B cell (primary cell): ENCODE results near the gene KMO. TPM values are rescaled to one million over a fixed set of nuclear protein-coding genes. Genes with fewer than 3 reads are reported as not detected.

Experiments used
- ATAC-seq: fragments of 200-7000 bp; cut with Tn5 transposase; one replicate; pipeline ENCODE4 v1.10.0; 2021; ENCODE audit warnings: low read depth, mild to moderate bottlenecking, moderate number of reproducible peaks, moderate library complexity
- CTCF ChIA-PET: fragments of 350-600 bp; sonication (Branson Sonifier 250); formaldehyde crosslinking; loops from one replicate; lab custom pipeline; 2021; ENCODE audit warnings: antibody characterized with exemption, inconsistent platforms; lab: Charles Lee
- POLR2A ChIA-PET: fragments of 350-600 bp; sonication (Branson Sonifier 250); formaldehyde crosslinking; loops from one replicate; lab custom pipeline; 2021; ENCODE audit warnings: antibody characterized with exemption; lab: Charles Lee
- DNase-seq: peaks from one replicate; pipeline ENCODE4 v3.0.0; 2013
- H2AFZ ChIP-seq: 2 replicates; pipeline ENCODE4 v1.6.1; 2012; ENCODE audit warnings: mild to moderate bottlenecking, low read depth, low read length; ENCODE audit not compliant: insufficient read depth, poor library complexity, severe bottlenecking
- H3K27ac ChIP-seq, 2 donors: 1 replicate in 1 of 2; 2 replicates in 1 of 2; pipeline ENCODE4 v1.5.1; 2012 to 2013; ENCODE audit warnings: low read length in 2 of 2, mild to moderate bottlenecking in 2 of 2, moderate library complexity in 1 of 2
- H3K27me3 ChIP-seq, 4 experiments: fragments of 200-600 bp in 1 of 4; sonication (generic) in 1 of 4; replicated peaks in 1 of 4; 1 replicate in 2 of 4; 2 replicates in 2 of 4; pipeline versions ENCODE4 v1.6.1 to v1.7.0; 2013 to 2016; ENCODE audit warnings: low read length in 3 of 4, mild to moderate bottlenecking in 2 of 4, mixed read lengths in 1 of 4, moderate library complexity in 1 of 4; ENCODE audit not compliant: insufficient read depth in 4 of 4, control insufficient read depth in 3 of 4; ENCODE audit errors: control extremely low read depth in 1 of 4
- H3K36me3 ChIP-seq, 2 experiments: replicated peaks in 1 of 2; 1 replicate in 1 of 2; 2 replicates in 1 of 2; pipeline versions ENCODE4 v1.6.1 to v1.7.1; 2013; ENCODE audit warnings: low read length in 1 of 2; ENCODE audit not compliant: insufficient read depth in 2 of 2, control insufficient read depth in 1 of 2; ENCODE audit errors: control extremely low read depth in 1 of 2, extremely low read depth in 1 of 2
- H3K4me1 ChIP-seq, 2 donors: fragments of 200-600 bp in 1 of 2; sonication (generic) in 1 of 2; 1 replicate in 1 of 2; 2 replicates in 1 of 2; pipeline versions ENCODE4 v1.5.1 to v1.6.1; 2013 to 2017; ENCODE audit warnings: low read length in 2 of 2; ENCODE audit not compliant: control insufficient read depth in 2 of 2, insufficient read depth in 2 of 2
- H3K4me2 ChIP-seq: replicated peaks from 2 replicates; pipeline ENCODE3; 2012; ENCODE audit warnings: mild to moderate bottlenecking, low read depth, low read length; ENCODE audit not compliant: poor library complexity, severe bottlenecking
- H3K4me3 ChIP-seq, 5 experiments: fragments of 200-600 bp in 1 of 5; sonication (generic) in 1 of 5; 1 replicate in 3 of 5; 2 replicates in 2 of 5; pipeline versions ENCODE4 v1.5.1 to v1.7.0; 2011 to 2016; ENCODE audit warnings: low read length in 4 of 5, mild to moderate bottlenecking in 4 of 5, low read depth in 2 of 5, control low read depth in 1 of 5, moderate library complexity in 1 of 5; ENCODE audit not compliant: insufficient read depth in 1 of 5; ENCODE audit errors: control extremely low read depth in 1 of 5, extremely low read depth in 1 of 5
- H3K79me2 ChIP-seq: fragments of 200-600 bp; sonication (generic); one replicate; pipeline ENCODE4 v1.6.0; 2016; ENCODE audit warnings: low read length; ENCODE audit not compliant: control insufficient read depth, insufficient read depth
- H3K9ac ChIP-seq: fragments of 200-600 bp; sonication (generic); 2 replicates; pipeline ENCODE4 v1.6.1; 2017; ENCODE audit warnings: mild to moderate bottlenecking, low read length, moderate library complexity
- H3K9me3 ChIP-seq, 3 donors: one replicate each; pipeline versions ENCODE4 v1.6.1 to v1.7.1; 2013; ENCODE audit warnings: low read length in 2 of 3; ENCODE audit not compliant: control insufficient read depth in 2 of 3, insufficient read depth in 1 of 3; ENCODE audit errors: control extremely low read depth in 1 of 3
- H4K20me1 ChIP-seq: 2 replicates; pipeline ENCODE4 v1.6.0; 2012; ENCODE audit warnings: mild to moderate bottlenecking, low read length; ENCODE audit not compliant: insufficient read depth, control insufficient read depth, poor library complexity, severe bottlenecking
- H3K27ac Mint-ChIP-seq: one replicate; pipeline ENCODE4 v1.8.0; 2021; ENCODE audit warnings: mixed read lengths
- H3K27me3 Mint-ChIP-seq: one replicate; pipeline ENCODE4 v1.8.0; 2021; ENCODE audit warnings: mixed read lengths
- H3K4me1 Mint-ChIP-seq: one replicate; pipeline ENCODE4 v1.8.0; 2021; ENCODE audit warnings: mixed read lengths
- H3K4me3 Mint-ChIP-seq: one replicate; pipeline ENCODE4 v1.8.0; 2021; ENCODE audit warnings: mixed read lengths
- H3K9me3 Mint-ChIP-seq: one replicate; pipeline ENCODE4 v1.8.0; 2022; ENCODE audit warnings: mixed read lengths; ENCODE audit not compliant: insufficient read depth
- CTCF ChIP-seq: fragments of 200-600 bp; IDR thresholded peaks from one replicate; pipeline ENCODE4 v1.8.0; 2022; ENCODE audit warnings: antibody characterized with exemption, mild to moderate bottlenecking
- EZH2 ChIP-seq: IDR thresholded peaks from 2 replicates; pipeline ENCODE4 v1.6.1; 2012; ENCODE audit warnings: borderline replicate concordance, low read depth, mild to moderate bottlenecking, moderate library complexity, low read length; ENCODE audit not compliant: insufficient read depth, poor library complexity, severe bottlenecking
- WGBS: methylation state at CpG from one replicate; pipeline ENCODE4 v1.1.5; 2013; ENCODE audit warnings: missing lambda C conversion rate; ENCODE audit not compliant: insufficient coverage; 5-methylcytosine and 5-hydroxymethylcytosine counted together
- intact Hi-C: fragments of 100-400 bp; cut with micrococcal nuclease; formaldehyde crosslinking; loops from one replicate; pipeline ENCODE4 v1.10.0; 2022
- polyA plus RNA-seq: library from polyadenylated mRNA; depleted of rRNA; stranded (reverse); fragments of >200 nt; gene quantifications from 2 replicates; pipeline ENCODE4 v1.2.3, GENCODE V29; 2012
- total RNA-seq, 2 donors: library from RNA; stranded (reverse); fragments of 120-200 nt in 1 of 2; gene quantifications; 1 replicate in 1 of 2; 2 replicates in 1 of 2; pipeline versions ENCODE4 v1.2.3 to v1.2.4, GENCODE V29; 2013 to 2022

Gene KMO
- total and polyA plus RNA-seq, 2 donors (not counting 1 experiment from before 2014, with no cell fraction given): 14.0 to 34.0 TPM

DNA sequence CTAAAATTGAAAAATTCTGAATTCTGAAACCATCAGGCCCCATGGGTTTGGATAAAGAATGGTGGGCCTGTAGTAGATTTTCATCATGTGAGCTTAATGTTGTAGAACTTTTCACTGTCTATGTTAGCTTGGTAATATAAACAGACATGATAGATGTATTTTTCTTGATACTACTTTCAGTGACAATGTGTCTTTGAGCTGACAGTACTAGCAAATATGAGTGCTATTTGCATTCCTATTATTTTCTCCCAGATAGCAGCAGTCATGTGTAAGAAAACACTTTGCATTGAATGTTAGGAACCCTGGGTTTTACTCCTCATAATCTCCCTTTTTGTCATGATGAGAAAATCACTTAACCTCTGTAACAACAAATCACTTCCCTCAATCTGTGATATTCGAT is 18.1 kb downstream of the KMO start:
- peaks cover 64% of the 10 kb centered on the region for H3K4me1 Mint-ChIP-seq
- H3K27me3 ChIP-seq: no peaks in the 10 kb centered on the region
- ChIA-PET CTCF (interaction anchor here (0.7 to 4.0 kb wide), 5 partner anchors 11 to 76 kb away, joined by 3 to 35 read pairs (median 4); partner anchors contain the start of gene KMO), POLR2A (interaction anchor here (1.5 to 3.6 kb wide), 2 partner anchors 13 to 17 kb away, joined by 4 to 43 read pairs; partner anchors contain the start of gene KMO)
- no peak overlapping the region for H3K4me2 ChIP-seq
- ATAC-seq (no peak), DNase-seq (no peak)
- intact Hi-C loops: loop anchor here (5.0 kb wide), 2 partner anchors 47 to 77 kb away; no protein-coding TSS in a partner anchor
- no peak overlapping the region for H2AFZ ChIP-seq
- H3K27ac ChIP-seq: peak overlapping the region; percentile 95 to 97
- peaks cover 3% of the 10 kb centered on the region for H3K27me3 Mint-ChIP-seq
- no peak overlapping the region for H3K4me3 ChIP-seq
- H3K27ac Mint-ChIP-seq: peak overlapping the region; percentile 99
- H3K79me2 ChIP-seq: peaks cover 45% of the 10 kb centered on the region
- H4K20me1 ChIP-seq: no peaks in the 10 kb centered on the region
- H3K4me1 ChIP-seq: peaks cover 41 to 43% of the 10 kb centered on the region in 2 donors
- H3K4me3 Mint-ChIP-seq: no peak overlapping the region
- peaks cover 0 to 5% of the 10 kb centered on the region in 2 experiments for H3K36me3 ChIP-seq
- no peaks in the 10 kb centered on the region for H3K9me3 Mint-ChIP-seq
- no peak for TF ChIP-seq EZH2
- no peak for TF ChIP-seq CTCF
- H3K9me3 ChIP-seq: peaks cover 0 to 4% (median 0%) of the 10 kb centered on the region in 3 donors
- H3K9ac ChIP-seq: no peak overlapping the region
- WGBS: no CpG with 5 or more reads among the region's 1 CpG
